SW 1271 (cell line): ENCODE results near the gene GFI1.
"Not testable (repeated sequence)": the region's sequence is repeated elsewhere in the genome, so short reads cannot be mapped to it uniquely, and the experiment has no call there.

Experiments used
- DNase-seq, 2 experiments: peaks; one replicate each; lab custom pipeline; 2025; lab: John Stamatoyannopoulos, UW

Gene GFI1

DNA sequence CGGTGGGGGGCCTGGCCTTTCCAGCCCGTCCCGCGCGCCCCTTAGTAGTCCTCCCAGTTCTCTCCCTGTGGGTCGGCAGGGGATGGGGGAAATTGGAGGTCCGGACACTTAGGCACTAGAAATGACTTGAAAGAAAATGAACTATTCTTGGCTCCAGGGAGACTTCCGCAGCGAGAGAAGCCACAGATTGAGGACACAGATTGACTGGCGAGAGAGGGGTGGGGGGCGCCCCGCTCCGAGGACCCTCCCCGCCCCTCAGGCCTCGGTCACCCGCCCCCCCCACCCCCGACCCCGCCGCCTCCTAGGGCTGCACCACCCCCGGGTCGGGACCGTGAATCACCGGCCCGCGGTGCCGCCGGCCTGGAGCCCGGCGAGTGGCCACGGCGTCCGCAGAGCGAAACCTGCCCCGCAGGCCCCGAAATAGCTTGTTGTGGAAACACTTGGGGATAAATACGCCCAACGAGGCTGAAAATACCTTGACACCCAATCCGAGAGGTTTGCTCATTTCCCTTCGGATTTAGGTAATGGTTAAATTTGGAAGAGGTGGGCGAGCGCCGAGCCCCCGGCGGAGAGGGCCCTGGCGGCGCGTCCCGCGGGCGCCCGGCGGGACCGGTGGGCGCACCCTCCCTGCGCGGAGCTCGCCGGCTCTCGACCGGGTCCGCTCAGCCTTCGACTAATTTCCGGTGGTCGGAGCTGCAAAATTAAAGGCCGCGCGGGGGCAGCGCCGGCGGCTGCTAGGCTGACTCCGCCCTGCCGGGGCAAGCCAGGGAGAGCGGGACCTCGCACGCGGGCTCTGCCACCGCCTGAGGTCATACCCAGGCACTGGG, at the start of gene GFI1:
TSS of gene GFI1 (minus strand) at position 675 of the 827 bp plus-strand sequence. CDS start 3,438 bp downstream, outside the sequence.
- DNase-seq = no peak

DNA sequence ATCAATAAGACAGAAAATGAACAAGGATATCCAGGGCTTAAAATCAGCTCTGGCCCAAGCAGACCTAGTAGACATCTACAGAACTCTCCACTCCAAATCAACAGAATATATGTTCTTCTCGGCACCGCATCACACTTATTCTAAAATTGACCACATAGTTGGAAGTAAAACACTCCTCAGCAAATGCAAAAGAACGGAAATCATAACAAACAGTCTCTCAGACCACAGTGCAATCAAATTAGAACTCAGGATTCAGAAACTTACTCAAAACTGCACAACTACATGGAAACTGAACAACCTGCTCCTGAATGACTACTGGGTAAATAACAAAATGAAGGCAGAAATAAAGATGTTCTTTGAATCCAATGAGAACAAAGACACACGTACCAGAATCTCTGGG, 45.6 kb upstream of the GFI1 start:
- not testable (repeated sequence) for DNase-seq

DNA sequence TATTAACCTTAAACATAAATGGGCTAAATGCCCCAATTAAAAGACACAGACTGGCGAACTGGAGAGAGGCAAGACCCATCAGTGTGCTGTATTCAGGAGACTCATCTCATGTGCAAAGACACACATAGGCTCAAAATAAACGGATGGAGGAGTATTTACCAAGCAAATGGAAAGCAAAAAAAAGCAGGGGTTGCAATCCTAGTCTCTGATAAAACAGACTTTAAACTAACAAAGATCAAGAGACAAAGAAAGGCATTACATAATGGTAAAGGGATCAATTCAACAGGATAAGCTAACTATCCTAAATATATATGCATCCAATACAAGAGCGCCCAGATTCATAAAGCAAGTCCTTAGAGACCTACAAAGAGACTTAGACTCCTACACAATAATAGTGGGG, 45.2 kb upstream of the GFI1 start:
- not testable (repeated sequence) for DNase-seq

- DNase-seq = no peak
Observed at GRCh38 chr1:92527670-92528069, 40.9 kb upstream of the GFI1 start.

DNA sequence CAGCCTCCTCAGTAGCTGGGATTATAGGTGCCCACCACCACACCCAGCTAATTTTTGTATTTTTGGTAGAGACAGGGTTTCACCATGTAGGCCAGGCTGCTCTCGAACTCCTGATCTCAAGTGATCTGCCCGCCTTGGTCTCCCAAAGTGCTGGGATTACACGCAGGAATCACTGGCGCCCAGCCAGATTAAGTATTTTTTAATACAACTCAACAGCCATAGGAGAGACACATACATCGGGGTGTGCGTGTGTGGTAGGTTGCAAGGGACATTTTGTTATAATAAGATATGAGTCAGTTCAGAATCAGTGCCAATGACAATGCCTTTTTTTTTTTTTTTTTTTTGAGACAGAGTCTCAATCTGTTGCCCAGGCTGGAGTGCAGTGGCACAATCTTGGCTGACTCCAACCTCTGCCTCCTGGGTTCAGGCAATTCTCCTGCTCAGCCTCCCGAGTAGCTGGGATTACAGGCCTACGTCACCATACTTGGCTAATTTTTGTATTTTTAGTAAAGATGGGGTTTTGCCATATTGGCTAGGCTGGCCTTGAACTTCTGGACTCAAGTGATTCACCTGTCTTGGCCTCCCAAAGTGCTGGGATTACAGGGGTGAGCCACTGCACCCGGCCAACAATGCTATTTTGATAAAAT, 38.3 kb upstream of the GFI1 start:
- DNase-seq = not testable (repeated sequence)

DNA sequence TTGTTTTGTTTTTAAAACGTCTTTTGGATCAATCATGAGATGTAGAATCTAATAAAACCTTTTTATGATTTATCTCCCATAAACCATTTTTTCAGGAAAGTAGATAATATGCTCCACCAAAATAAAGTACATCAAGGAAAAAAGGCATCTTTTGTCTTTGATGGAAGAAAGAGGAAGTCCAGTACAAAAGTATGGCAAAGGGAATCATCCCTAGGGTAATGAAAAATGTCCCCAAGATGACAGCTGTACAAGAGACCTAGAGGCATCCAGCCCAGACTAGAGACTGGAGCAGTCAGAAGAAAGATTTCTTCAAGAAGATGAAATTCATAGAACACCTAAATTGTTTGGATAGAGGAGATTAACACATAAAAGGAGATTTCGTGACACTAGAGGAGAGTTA, 32.3 kb upstream of the GFI1 start:
- DNase-seq = no peak

DNA sequence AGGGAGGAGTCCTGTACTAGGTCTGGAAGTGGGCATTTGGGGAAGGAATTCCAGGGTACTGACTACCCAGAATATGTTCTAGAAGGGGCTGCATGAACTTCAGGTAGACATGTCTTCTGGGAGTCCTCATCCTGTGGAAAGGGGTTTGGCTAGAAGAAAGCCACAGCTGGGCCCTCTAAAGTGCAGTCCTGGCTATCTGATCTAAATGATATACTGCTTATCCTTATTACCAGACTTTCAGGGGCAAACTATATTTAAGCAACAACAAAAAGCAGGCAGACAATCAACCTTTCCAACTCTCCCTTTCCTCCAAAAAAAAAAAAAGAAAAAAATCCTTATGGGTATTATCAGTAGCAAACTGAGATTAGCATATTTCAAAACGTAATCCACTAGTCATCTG, 29.8 kb upstream of the GFI1 start:
- no peak for DNase-seq

- DNase-seq = no peak
Observed at GRCh38 chr1:92515796-92516201, 29.1 kb upstream of the GFI1 start.

DNA sequence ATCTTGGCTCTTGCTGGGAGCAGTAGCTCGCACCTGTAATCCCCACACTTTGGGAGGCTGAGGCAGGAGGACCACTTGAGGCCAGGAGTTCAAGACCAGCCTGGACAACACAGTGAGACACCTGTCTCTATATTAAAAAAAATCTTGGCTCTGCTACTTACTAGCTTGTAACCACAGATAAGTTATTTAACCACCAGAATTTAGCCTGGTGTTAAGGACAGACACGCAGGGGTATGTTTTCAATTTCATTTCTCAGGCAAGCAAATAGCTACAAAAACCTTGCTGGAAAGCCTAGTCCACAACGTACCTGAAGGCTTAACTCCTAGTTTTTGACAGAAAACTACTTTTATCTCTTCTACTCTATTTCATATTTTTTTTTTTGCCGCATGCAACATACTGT, 24.8 kb upstream of the GFI1 start:
- DNase-seq = no peak

DNA sequence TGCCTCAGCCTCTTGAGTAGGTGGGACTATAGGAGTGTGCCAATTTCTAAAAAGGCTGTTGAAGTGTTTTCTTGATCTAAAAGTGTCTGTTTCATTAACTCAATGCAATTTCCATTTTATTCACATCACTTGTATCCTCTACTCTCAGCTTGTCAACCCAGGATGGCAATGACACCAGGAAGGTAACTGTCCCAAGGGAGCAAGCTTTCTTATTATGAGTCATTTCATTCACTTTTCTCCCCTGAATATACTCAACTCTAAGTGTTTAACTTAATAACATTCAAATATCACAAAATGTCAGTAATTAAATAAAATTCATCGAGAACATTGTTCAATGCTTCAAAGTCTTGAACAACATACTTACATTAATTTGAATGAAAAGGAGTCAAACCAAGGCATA, 22.9 kb upstream of the GFI1 start:
- no peak for DNase-seq

- DNase-seq = no peak
Observed at GRCh38 chr1:92505015-92505692, 18.4 kb upstream of the GFI1 start.

DNA sequence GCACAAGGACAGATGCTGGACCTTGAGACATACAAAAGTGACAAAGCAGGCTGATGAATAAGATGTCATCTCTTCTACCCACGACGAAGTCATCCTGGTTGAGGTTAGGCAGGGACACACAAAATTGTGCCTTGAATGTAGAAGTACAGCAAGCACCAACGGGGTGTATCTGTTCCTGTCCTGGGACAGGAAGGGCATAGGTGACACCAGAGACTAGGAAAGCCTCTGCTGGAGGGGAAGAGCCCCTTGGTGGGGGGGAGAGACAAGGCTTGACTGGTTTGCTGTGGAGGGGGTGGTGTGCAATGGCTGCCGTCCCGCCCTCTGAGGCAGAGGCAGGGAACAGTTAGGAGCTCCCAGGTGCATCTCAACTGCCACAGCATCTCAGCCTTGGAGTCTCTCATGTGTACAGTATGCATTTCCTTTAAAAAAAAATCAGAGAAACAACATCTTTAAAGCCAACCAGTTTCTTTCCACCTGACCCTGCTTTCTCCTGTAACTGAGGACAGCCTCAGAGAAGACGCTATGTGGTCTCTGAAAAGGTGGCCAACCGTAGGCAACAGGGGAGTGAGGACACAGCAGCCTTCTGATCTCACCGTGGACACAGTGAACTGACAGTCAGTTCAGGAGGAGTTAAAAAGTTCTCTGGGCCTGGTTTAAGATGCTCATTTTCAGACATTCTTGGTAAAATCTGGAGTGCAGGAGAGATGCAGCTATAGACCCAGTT, 17.7 kb upstream of the GFI1 start:
- DNase-seq = no peak

- no peak for DNase-seq
Observed at GRCh38 chr1:92503926-92504285, 17.2 kb upstream of the GFI1 start.

DNA sequence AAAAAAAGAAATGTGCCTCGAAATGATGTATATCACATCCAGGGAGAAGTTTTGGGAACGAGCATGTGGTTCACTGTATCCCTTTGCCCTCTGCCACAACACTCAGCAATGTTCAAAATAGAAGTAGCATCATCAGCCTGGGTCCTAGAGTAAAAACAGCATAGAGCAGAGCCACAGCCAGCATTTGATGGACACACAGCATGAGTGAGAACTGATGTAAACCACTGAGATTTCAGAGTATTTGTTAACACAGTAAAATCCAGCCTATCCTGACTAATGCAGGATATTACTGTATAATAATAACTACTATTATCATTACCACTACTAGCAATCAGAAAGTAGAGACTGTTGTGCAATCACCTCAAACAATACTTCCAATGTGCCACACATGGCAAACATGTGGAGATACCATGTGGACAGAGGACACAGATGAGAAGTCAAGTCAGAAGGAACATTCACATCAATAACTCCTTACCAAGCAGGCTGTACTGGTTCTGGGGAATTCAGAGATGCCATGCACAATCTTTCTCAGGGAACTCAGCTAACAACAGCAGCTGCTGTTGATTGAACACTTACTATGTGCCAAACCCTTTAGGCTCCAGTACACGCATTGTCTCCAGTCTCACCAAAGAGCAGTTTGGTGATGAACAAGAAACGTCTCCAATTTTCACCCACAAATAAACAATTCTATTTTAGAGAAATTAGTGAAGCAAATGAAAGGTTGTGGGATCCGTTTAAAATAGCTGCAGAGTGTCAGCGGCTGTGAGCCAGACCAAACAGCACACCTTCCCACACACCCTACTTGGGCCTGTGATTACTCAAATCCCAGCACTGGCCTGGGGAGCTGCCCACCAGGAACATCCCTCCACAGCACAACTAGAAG, 16.6 kb upstream of the GFI1 start:
- no peak for DNase-seq

DNA sequence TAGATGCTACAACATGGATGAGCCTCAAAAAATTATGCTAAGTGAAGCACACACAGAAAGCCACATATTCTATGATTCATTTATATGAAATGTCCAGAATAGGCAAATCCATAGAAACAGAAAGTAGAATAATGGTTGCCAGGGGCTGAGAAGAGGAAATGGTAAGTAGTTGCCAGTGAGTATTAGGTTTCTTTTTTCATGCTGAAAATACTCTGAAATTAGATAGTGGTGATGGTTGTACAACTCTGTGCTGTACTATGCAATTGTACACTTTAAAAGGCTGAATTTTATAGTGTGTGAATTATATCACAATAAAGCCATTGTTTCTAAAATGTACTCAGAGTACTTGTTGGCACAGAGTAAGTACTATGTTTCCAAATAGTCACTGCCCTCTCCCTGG, 15.5 kb upstream of the GFI1 start:
- peak in 1 of 2 experiments; percentile 3 for DNase-seq

- DNase-seq = no peak
Observed at GRCh38 chr1:92500552-92500951, 13.8 kb upstream of the GFI1 start.

DNA sequence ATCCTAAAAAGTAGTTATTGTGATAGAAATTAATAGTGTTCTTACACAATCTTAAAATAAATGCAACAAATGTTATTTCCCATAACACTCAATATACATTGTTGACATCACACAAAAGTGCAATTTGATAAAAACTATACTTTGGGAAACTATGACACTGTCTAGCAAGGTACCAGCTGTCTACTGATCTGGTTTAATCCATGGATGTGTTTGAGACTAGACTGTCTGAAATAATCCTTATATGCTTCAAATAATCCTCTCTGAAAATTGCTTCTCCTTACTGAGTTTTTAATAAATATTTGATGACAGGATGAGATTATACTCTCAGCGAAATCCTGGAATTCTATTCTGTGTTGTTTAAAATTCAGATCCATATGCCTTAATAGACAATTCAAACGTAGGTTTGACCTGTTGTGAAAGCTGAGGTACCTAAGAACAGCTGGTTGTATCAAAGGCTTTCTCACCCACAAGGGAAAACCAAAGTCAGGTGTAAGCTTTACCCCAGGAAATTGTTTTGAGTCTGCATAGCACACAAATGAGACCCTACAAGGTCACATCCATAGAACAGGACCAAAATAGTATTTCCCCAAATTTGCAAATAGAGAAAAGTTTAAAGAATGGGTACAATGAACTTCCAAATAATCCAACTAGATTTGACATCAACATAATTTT, 8.8 kb upstream of the GFI1 start:
- no peak for DNase-seq

DNA sequence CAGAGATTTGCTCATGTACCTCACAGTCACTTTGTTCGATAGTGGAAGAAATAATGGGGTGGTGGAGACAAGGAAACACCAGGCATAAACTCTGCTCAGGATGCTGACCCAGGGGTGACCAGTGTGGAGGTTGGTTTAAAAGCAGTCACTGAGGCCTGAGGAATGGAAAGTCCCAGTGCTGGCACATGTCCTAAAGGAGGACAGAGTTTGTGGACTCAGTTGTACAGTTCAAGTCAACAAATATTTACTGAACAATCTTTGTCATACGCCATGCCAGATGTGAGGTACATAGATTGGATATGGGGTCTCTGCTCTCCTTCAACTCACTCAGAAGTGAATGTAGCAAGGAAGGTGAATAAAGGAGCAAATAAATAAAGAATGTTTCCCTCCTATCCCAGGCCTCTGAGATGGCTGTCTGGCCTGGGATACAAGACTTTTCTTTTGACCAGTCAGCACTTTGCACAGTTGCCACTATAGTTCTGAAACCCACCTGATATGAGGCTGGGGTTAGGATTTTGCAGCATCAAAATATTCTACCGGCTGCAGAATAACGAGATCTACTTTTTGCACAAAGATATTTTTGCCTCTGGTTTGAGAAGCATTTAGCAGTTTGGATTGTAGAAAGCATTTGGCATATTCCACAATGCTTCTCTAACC, 7.9 kb upstream of the GFI1 start:
- no peak for DNase-seq

GRCh38 chr1:92493139-92493538, 6.4 kb upstream of the GFI1 start:
- no peak for DNase-seq

DNA sequence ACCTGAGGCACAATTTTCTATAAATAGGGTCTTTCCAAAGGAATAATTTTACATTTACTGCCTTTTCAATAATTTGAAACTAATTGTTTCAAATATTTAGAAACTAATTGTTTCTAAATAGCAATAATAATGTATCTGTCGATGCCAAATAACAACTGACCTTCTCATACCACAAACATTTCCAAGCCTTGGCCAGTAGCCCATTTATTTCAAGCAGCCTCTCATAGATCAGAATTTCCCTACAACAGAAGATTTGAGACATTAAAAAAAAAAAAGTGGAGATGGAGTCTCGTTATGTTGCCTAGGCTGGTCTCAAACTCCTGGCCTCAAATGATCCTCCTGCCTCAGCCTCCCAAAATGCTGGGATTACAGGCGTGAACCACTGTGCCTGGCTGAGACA, 2.1 kb upstream of the GFI1 start:
- no peak for DNase-seq
